EH (cell line): ENCODE results near the gene CNKSR2.
A peak's percentile ranks its signal among the peaks of the same experiment; 100 is the strongest.

ENCODE experiments used
- DNase-seq: peaks from one replicate; pipeline ENCODE4 v3.0.0-alpha.2; 2015; ENCODE audit warnings: low read depth

The CNKSR2 gene

GRCh38 chrX:21374163-21374993, at the start of gene CNKSR2:
TSS of gene CNKSR2 (plus strand) at chrX:21374418. CDS start at chrX:21374898, 480 bp downstream.
- peak; percentile 12 for DNase-seq

GRCh38 chrX:21354725-21355124, 19.5 kb upstream of the CNKSR2 start:
- peak; percentile 1 for DNase-seq

GRCh38 chrX:21355831-21356230, 18.4 kb upstream of the CNKSR2 start:
- no peak for DNase-seq

GRCh38 chrX:21369613-21370012, 4.6 kb upstream of the CNKSR2 start:
- no peak for DNase-seq

GRCh38 chrX:21373001-21373400, 1.2 kb upstream of the CNKSR2 start:
- no peak for DNase-seq

GRCh38 chrX:21373637-21374162, 518 bp upstream of the CNKSR2 start:
- DNase-seq: no peak

- no peak for DNase-seq
Observed at GRCh38 chrX:21374994-21375707, 933 bp downstream of the CNKSR2 start.

- no peak for DNase-seq
Observed at GRCh38 chrX:21375708-21376009, 1.4 kb downstream of the CNKSR2 start.

- DNase-seq: no peak
Observed at GRCh38 chrX:21376636-21377035, 2.4 kb downstream of the CNKSR2 start.

- no peak for DNase-seq
Observed at GRCh38 chrX:21379991-21380390, 5.8 kb downstream of the CNKSR2 start.

- no peak for DNase-seq
Observed at GRCh38 chrX:21382715-21383114, 8.5 kb downstream of the CNKSR2 start.

GRCh38 chrX:21383546-21383945, 9.3 kb downstream of the CNKSR2 start:
- no peak for DNase-seq

GRCh38 chrX:21384178-21384577, 10.0 kb downstream of the CNKSR2 start:
- DNase-seq: no peak

- DNase-seq: no peak
Observed at GRCh38 chrX:21394792-21395191, 20.6 kb downstream of the CNKSR2 start.

- DNase-seq: no peak
Observed at GRCh38 chrX:21398426-21398825, 24.2 kb downstream of the CNKSR2 start.

GRCh38 chrX:21400408-21401121, 26.3 kb downstream of the CNKSR2 start:
- DNase-seq: no peak

- DNase-seq: no peak
Observed at GRCh38 chrX:21408307-21408706, 34.1 kb downstream of the CNKSR2 start.

- no peak for DNase-seq
Observed at GRCh38 chrX:21408788-21409187, 34.6 kb downstream of the CNKSR2 start.

GRCh38 chrX:21412029-21412428, 37.8 kb downstream of the CNKSR2 start:
- DNase-seq: no peak

- DNase-seq: peak; percentile 53
Observed at GRCh38 chrX:21412883-21413282, 38.7 kb downstream of the CNKSR2 start.

GRCh38 chrX:21427086-21427485, 52.9 kb downstream of the CNKSR2 start:
- no peak for DNase-seq

GRCh38 chrX:21437036-21437435, 62.8 kb downstream of the CNKSR2 start:
- DNase-seq: no peak

- DNase-seq: no peak
Observed at GRCh38 chrX:21438792-21439191, 64.6 kb downstream of the CNKSR2 start.
